ENCODE measurements around the gene TNNI2.

GRCh38 chr11:1832211-1832919 is 6.4 kb upstream of the TNNI2 start:
- TF ChIP-seq, protein P1, sequence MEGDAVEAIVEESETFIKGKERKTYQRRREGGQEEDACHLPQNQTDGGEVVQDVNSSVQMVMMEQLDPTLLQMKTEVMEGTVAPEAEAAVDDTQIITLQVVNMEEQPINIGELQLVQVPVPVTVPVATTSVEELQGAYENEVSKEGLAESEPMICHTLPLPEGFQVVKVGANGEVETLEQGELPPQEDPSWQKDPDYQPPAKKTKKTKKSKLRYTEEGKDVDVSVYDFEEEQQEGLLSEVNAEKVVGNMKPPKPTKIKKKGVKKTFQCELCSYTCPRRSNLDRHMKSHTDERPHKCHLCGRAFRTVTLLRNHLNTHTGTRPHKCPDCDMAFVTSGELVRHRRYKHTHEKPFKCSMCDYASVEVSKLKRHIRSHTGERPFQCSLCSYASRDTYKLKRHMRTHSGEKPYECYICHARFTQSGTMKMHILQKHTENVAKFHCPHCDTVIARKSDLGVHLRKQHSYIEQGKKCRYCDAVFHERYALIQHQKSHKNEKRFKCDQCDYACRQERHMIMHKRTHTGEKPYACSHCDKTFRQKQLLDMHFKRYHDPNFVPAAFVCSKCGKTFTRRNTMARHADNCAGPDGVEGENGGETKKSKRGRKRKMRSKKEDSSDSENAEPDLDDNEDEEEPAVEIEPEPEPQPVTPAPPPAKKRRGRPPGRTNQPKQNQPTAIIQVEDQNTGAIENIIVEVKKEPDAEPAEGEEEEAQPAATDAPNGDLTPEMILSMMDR (IDR thresholded peaks at IDR 0.05; ENCODE audit: low read length) = peak; percentile 82
- no peak for TF ChIP-seq EZH2 (optimal IDR thresholded peaks at IDR 0.05; ENCODE audit: low read depth, low read length)
